Endometrial microvascular endothelial cells (primary cell): ENCODE results near the gene ALLC. TPM values are rescaled to one million over a fixed set of nuclear protein-coding genes. Genes with fewer than 3 reads are reported as not detected.

Experiments
- in situ Hi-C: cut with HindIII; loops from 2 replicates; pipeline ENCODE4 v1.10.0; 2017; ENCODE audit warnings: low sequenced_read_pairs, low pct_unique_long_range_greater_than_20kb; ENCODE audit errors: inconsistent ontology term
- total RNA-seq: library from RNA; depleted of rRNA; stranded (reverse); fragments of >200 nt; gene quantifications from one replicate; pipeline ENCODE4 v1.2.3, GENCODE V29; 2015; ENCODE audit errors: inconsistent ontology term

ALLC gene
- total RNA-seq, 1 donor from 2014 or later = not detected

GRCh38 chr2:3729055-3729448, 71.1 kb downstream of the ALLC start:
- in situ Hi-C loops = no loop called here

- in situ Hi-C loops = no loop called here
Observed at GRCh38 chr2:3729786-3730185, 71.8 kb downstream of the ALLC start.

- in situ Hi-C loops = no loop called here
Observed at GRCh38 chr2:3730646-3731045, 72.6 kb downstream of the ALLC start.

- in situ Hi-C loops = no loop called here
Observed at GRCh38 chr2:3731829-3732228, 73.8 kb downstream of the ALLC start.

GRCh38 chr2:3736112-3736511, 78.1 kb downstream of the ALLC start:
- in situ Hi-C loops = no loop called here

- in situ Hi-C loops = no loop called here
Observed at GRCh38 chr2:3737128-3737527, 79.1 kb downstream of the ALLC start.

GRCh38 chr2:3738454-3738853, 80.5 kb downstream of the ALLC start:
- in situ Hi-C loops = no loop called here

GRCh38 chr2:3739313-3739712, 81.3 kb downstream of the ALLC start:
- in situ Hi-C loops = no loop called here

- in situ Hi-C loops = no loop called here
Observed at GRCh38 chr2:3741396-3741795, 83.4 kb downstream of the ALLC start.

- in situ Hi-C loops = no loop called here
Observed at GRCh38 chr2:3741867-3742602, 84.0 kb downstream of the ALLC start.

- in situ Hi-C loops = no loop called here
Observed at GRCh38 chr2:3742743-3743508, 84.9 kb downstream of the ALLC start.

GRCh38 chr2:3743951-3744555, 86.1 kb downstream of the ALLC start:
- in situ Hi-C loops = no loop called here

GRCh38 chr2:3745920-3746319, 87.9 kb downstream of the ALLC start:
- in situ Hi-C loops = no loop called here

- in situ Hi-C loops = no loop called here
Observed at GRCh38 chr2:3747032-3747654, 89.1 kb downstream of the ALLC start.

- in situ Hi-C loops = no loop called here
Observed at GRCh38 chr2:3747826-3748225, 89.8 kb downstream of the ALLC start.

- in situ Hi-C loops = no loop called here
Observed at GRCh38 chr2:3749201-3749600, 91.2 kb downstream of the ALLC start.

- in situ Hi-C loops = no loop called here
Observed at GRCh38 chr2:3751251-3751650, 93.3 kb downstream of the ALLC start.

GRCh38 chr2:3751806-3752205, 93.8 kb downstream of the ALLC start:
- in situ Hi-C loops = no loop called here
